Measurements from ENCODE around the gene GORASP2.

GORASP2 gene

DNA sequence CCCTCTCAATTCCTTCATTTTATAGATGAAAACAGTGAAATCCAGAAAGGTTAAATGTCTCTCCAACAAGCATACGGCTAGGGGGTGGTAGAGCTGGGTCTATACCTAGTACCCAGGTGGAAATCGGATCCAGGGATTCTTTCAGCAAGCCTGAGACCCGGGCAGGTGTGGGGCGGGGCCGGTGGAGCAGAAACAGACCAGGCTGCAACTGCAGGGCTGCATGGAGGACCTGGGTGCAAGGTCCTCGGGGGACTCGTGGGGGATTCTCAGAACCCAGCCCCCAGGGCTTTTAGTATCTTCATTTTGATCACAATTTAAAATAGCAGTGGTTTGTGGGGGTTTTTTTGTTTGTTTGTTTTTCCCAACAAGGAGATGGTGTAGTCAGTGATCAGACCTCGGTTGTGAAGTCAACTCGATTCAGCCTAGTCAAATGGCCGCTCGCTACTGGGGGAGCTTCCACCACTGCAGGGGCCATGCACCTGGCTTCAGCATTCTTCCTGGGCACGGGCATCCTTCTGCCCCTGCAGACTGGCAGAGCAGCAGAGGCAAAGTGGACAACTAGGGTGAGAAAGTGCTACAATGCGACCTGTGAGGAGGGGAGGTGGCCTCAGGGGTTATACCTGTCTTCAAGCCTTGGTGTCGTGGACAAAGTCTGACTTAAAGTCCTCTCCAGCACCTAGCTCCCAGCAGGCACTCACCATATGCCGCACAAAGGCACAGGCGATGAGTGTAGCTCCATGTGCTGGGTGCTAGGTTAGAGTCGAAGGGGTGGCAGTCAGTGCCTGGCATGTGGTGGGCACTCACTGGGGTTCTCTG is 46.3 kb downstream of the GORASP2 start:
- no peak for ATAC-seq
- TF ChIP-seq GLIS3 (CRISPR knock-in tag; IDR thresholded peaks at IDR 0.05): no peak
- no peak for TF ChIP-seq ZFP3 (CRISPR knock-in tag; IDR thresholded peaks at IDR 0.05)
- TF ChIP-seq CSDC2 (CRISPR knock-in tag; IDR thresholded peaks at IDR 0.05): no peak
- TF ChIP-seq PPARA (CRISPR knock-in tag; IDR thresholded peaks at IDR 0.05; ENCODE audit: borderline replicate concordance): no peak
- no peak for TF ChIP-seq ARNTL (CRISPR knock-in tag; IDR thresholded peaks at IDR 0.05; ENCODE audit: borderline replicate concordance, low read depth)
- no peak for TF ChIP-seq ZNF70 (CRISPR knock-in tag; IDR thresholded peaks at IDR 0.05)
- no peak for TF ChIP-seq RARB (CRISPR knock-in tag; IDR thresholded peaks at IDR 0.05)
- TF ChIP-seq ISL1 (CRISPR knock-in tag; IDR thresholded peaks at IDR 0.05): no peak
- TF ChIP-seq, protein P1, sequence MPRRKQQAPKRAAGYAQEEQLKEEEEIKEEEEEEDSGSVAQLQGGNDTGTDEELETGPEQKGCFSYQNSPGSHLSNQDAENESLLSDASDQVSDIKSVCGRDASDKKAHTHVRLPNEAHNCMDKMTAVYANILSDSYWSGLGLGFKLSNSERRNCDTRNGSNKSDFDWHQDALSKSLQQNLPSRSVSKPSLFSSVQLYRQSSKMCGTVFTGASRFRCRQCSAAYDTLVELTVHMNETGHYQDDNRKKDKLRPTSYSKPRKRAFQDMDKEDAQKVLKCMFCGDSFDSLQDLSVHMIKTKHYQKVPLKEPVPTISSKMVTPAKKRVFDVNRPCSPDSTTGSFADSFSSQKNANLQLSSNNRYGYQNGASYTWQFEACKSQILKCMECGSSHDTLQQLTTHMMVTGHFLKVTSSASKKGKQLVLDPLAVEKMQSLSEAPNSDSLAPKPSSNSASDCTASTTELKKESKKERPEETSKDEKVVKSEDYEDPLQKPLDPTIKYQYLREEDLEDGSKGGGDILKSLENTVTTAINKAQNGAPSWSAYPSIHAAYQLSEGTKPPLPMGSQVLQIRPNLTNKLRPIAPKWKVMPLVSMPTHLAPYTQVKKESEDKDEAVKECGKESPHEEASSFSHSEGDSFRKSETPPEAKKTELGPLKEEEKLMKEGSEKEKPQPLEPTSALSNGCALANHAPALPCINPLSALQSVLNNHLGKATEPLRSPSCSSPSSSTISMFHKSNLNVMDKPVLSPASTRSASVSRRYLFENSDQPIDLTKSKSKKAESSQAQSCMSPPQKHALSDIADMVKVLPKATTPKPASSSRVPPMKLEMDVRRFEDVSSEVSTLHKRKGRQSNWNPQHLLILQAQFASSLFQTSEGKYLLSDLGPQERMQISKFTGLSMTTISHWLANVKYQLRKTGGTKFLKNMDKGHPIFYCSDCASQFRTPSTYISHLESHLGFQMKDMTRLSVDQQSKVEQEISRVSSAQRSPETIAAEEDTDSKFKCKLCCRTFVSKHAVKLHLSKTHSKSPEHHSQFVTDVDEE (CRISPR knock-in tag; IDR thresholded peaks at IDR 0.05): no peak
- TF ChIP-seq, protein P2, sequence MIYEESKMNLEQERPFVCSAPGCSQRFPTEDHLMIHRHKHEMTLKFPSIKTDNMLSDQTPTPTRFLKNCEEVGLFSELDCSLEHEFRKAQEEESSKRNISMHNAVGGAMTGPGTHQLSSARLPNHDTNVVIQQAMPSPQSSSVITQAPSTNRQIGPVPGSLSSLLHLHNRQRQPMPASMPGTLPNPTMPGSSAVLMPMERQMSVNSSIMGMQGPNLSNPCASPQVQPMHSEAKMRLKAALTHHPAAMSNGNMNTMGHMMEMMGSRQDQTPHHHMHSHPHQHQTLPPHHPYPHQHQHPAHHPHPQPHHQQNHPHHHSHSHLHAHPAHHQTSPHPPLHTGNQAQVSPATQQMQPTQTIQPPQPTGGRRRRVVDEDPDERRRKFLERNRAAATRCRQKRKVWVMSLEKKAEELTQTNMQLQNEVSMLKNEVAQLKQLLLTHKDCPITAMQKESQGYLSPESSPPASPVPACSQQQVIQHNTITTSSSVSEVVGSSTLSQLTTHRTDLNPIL (CRISPR knock-in tag; IDR thresholded peaks at IDR 0.05; ENCODE audit: low read depth): no peak
- TF ChIP-seq SNAI2 (CRISPR knock-in tag; IDR thresholded peaks at IDR 0.05): no peak
- no peak for TF ChIP-seq ESRRG (CRISPR knock-in tag; IDR thresholded peaks at IDR 0.05)

DNA sequence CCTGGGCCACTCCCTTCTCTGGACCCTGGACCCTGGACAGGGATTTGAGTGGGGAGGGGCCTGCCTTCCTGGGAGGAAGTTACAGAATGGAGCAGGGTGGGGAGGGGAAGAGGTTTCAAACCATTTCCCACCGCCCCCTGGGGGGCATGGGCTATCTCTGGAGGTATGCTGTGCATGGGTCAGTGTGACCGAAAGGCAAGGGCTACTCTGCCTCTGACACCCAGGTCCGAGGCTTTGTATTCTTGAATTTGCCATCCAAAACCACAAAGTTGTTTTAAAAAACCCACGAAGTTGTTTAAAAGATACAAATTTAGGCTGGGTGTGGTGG is 46.9 kb downstream of the GORASP2 start:
- ATAC-seq: no peak

DNA sequence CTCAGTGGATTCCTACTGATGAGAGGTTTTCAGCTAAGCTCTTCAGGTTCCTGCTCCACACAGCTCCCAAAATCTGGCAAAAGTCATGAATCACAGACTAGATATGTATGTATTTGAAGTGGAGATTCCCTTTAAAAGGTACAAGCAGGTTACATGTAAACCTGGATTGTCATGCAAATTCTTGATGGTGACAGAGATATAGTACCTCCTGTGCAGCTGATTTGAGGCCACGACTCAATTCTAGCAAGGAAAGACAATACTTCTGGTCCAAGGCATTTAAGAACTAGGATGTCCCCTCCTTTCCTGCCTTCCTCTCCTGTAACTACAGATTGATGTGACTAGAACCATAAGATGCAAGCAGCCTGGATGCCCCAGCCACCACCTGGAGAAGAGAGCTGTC is 55.0 kb downstream of the GORASP2 start:
- TF ChIP-seq TCF4 (CRISPR knock-in tag; IDR thresholded peaks at IDR 0.05; ENCODE audit: borderline replicate concordance) (no peak), RARB (CRISPR knock-in tag; IDR thresholded peaks at IDR 0.05) (no peak), PPARA (CRISPR knock-in tag; IDR thresholded peaks at IDR 0.05; ENCODE audit: borderline replicate concordance) (no peak), ZFP30 (CRISPR knock-in tag; IDR thresholded peaks at IDR 0.05) (no peak), TOX (CRISPR knock-in tag; IDR thresholded peaks at IDR 0.05; ENCODE audit: borderline replicate concordance) (no peak), ZNF565 (CRISPR knock-in tag; conservative IDR thresholded peaks at IDR 0.05; ENCODE audit: low read depth) (no peak), ARNTL (CRISPR knock-in tag; IDR thresholded peaks at IDR 0.05; ENCODE audit: borderline replicate concordance, low read depth) (no peak), SNAI2 (CRISPR knock-in tag; IDR thresholded peaks at IDR 0.05) (no peak), ESRRG (CRISPR knock-in tag; IDR thresholded peaks at IDR 0.05) (no peak)
- TF ChIP-seq, protein P3, sequence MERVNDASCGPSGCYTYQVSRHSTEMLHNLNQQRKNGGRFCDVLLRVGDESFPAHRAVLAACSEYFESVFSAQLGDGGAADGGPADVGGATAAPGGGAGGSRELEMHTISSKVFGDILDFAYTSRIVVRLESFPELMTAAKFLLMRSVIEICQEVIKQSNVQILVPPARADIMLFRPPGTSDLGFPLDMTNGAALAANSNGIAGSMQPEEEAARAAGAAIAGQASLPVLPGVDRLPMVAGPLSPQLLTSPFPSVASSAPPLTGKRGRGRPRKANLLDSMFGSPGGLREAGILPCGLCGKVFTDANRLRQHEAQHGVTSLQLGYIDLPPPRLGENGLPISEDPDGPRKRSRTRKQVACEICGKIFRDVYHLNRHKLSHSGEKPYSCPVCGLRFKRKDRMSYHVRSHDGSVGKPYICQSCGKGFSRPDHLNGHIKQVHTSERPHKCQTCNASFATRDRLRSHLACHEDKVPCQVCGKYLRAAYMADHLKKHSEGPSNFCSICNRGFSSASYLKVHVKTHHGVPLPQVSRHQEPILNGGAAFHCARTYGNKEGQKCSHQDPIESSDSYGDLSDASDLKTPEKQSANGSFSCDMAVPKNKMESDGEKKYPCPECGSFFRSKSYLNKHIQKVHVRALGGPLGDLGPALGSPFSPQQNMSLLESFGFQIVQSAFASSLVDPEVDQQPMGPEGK (CRISPR knock-in tag; IDR thresholded peaks at IDR 0.05; ENCODE audit: borderline replicate concordance): no peak
- ATAC-seq: no peak

More for the DNA sequence above, 46.9 kb downstream of the GORASP2 start:
- TF ChIP-seq BACH2 (CRISPR knock-in tag; IDR thresholded peaks at IDR 0.05; ENCODE audit: borderline replicate concordance): no peak

DNA sequence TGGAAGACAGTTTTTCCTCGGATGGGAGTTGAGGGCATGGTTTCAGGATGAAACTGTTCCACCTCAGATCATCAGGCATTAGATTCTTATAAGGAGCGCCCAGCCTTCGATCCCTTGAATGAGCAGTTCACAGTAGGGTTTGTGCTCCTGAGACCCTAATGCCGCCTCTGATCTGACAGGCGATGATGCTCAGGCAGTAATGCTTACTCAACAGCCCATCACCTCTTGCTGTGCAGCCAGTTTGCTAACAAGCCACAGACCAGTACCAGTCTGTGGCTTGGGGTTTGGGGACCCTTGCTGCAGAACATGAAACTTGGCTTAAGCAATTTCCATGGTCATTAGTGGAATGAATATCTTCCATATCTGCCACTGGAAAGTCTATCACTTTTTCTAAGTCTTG is 56.4 kb downstream of the GORASP2 start:
- TF ChIP-seq ZNF70 (CRISPR knock-in tag; IDR thresholded peaks at IDR 0.05): no peak
- no peak for ATAC-seq

DNA sequence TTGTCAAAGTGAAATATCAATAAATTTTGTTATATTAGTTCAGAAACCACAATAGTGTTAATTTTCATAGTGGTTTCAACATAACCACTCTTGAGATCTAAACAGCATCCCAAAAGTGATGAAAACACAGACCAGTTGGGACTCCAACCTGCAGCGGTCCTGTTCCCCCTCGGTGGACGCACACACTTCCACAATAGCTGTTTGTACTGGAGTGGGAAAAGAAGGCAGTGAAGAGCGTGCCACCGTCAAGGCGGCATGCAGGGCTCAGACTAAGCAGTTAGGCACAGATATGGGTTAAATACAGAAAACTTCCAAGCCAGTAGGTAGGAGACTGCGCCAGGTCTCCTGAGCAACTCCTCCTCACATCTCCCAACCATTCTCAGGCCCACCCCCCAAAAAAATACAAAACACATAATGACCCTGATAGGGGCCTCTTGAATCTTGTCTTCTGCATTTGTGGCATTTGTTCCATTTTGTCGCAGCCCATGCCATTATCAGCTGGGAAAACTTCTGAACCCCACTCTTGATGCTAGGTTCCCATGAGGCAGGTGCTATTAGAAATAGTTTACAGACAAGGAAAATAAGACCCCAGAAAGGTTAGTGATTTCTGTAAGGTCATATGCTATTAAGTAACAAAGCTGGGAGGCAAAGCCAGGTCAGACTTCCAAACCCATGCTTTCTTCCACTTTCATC is 57.7 kb downstream of the GORASP2 start:
- ATAC-seq: no peak
- TF ChIP-seq PPARA (CRISPR knock-in tag; IDR thresholded peaks at IDR 0.05; ENCODE audit: borderline replicate concordance) (no peak), OSR1 (CRISPR knock-in tag; IDR thresholded peaks at IDR 0.05) (no peak), ZNF70 (CRISPR knock-in tag; IDR thresholded peaks at IDR 0.05) (no peak), ARNTL (CRISPR knock-in tag; IDR thresholded peaks at IDR 0.05; ENCODE audit: borderline replicate concordance, low read depth) (no peak), RARB (CRISPR knock-in tag; IDR thresholded peaks at IDR 0.05) (no peak), TCF4 (CRISPR knock-in tag; IDR thresholded peaks at IDR 0.05; ENCODE audit: borderline replicate concordance) (no peak), CSDC2 (CRISPR knock-in tag; IDR thresholded peaks at IDR 0.05) (no peak), ZC3H10 (CRISPR knock-in tag; IDR thresholded peaks at IDR 0.05) (no peak)
- TF ChIP-seq, protein P1 (CRISPR knock-in tag; IDR thresholded peaks at IDR 0.05): no peak
- TF ChIP-seq, protein P4, sequence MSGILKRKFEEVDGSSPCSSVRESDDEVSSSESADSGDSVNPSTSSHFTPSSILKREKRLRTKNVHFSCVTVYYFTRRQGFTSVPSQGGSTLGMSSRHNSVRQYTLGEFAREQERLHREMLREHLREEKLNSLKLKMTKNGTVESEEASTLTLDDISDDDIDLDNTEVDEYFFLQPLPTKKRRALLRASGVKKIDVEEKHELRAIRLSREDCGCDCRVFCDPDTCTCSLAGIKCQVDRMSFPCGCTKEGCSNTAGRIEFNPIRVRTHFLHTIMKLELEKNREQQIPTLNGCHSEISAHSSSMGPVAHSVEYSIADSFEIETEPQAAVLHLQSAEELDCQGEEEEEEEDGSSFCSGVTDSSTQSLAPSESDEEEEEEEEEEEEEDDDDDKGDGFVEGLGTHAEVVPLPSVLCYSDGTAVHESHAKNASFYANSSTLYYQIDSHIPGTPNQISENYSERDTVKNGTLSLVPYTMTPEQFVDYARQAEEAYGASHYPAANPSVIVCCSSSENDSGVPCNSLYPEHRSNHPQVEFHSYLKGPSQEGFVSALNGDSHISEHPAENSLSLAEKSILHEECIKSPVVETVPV (CRISPR knock-in tag; IDR thresholded peaks at IDR 0.05): no peak
